GM13976 (cell line): Measurements from ENCODE around the gene PPY.
"Not testable (repeated sequence)": the region's sequence is repeated elsewhere in the genome, so short reads cannot be mapped to it uniquely, and the experiment has no call there.

Experiments
- DNase-seq: peaks from one replicate; pipeline ENCODE4 v3.0.0; 2012; ENCODE audit warnings: low spot score
- CTCF ChIP-seq: IDR thresholded peaks from 2 replicates; pipeline ENCODE4 v1.5.1; 2012; ENCODE audit warnings: borderline replicate concordance, mild to moderate bottlenecking; ENCODE audit not compliant: insufficient read depth; ENCODE audit errors: extremely low read depth, missing control alignments, control extremely low read depth
- in situ Hi-C: fragments of 300-500 bp; cut with MboI; formaldehyde crosslinking; loops from one replicate; pipeline ENCODE4 v1.12.0; 2022; ENCODE audit warnings: low sequenced_read_pairs, mixed read lengths, inconsistent platforms; ENCODE audit not compliant: unreplicated experiment

Gene PPY

GRCh38 chr17:43932923-43933322 lies 9.4 kb downstream of the PPY start:
- in situ Hi-C loops, result loop anchor here (25.0 kb wide), 1 partner anchor 229 kb away; the partner anchor contains the start of gene ASB16
- no peak for TF ChIP-seq CTCF
- no peak for DNase-seq

- DNase-seq, result no peak
- in situ Hi-C loops, result loop anchor here (25.0 kb wide), 1 partner anchor 230 kb away; the partner anchor contains the start of gene ASB16
- no peak for TF ChIP-seq CTCF
Measured at GRCh38 chr17:43932357-43932756, 9.9 kb downstream of the PPY start.

GRCh38 chr17:43931062-43931571 lies 11.2 kb downstream of the PPY start:
- in situ Hi-C loops, result loop anchor here (25.0 kb wide), 1 partner anchor 231 kb away; the partner anchor contains the start of gene ASB16

GRCh38 chr17:43928609-43929008 lies 13.7 kb downstream of the PPY start:
- DNase-seq, result no peak
- in situ Hi-C loops, result loop anchor here (25.0 kb wide), 1 partner anchor 234 kb away; the partner anchor contains the start of gene ASB16
- no peak for TF ChIP-seq CTCF

More at GRCh38 chr17:43931062-43931571, 11.2 kb downstream of the PPY start:
- no peak for DNase-seq
- TF ChIP-seq CTCF, result no peak

- not testable (repeated sequence) for DNase-seq
- in situ Hi-C loops, result loop anchor here (25.0 kb wide), 1 partner anchor 234 kb away; the partner anchor contains the start of gene ASB16
Measured at GRCh38 chr17:43927929-43928328, 14.3 kb downstream of the PPY start.

GRCh38 chr17:43927060-43927864 lies 15.0 kb downstream of the PPY start:
- DNase-seq, result no peak
- TF ChIP-seq CTCF, result no peak
- in situ Hi-C loops, result loop anchor here (25.0 kb wide), 1 partner anchor 235 kb away; the partner anchor contains the start of gene ASB16

- TF ChIP-seq CTCF, result no peak
- DNase-seq, result no peak
- in situ Hi-C loops, result no loop called here
Measured at GRCh38 chr17:43924558-43924957, 17.7 kb downstream of the PPY start.
